Adrenal gland (tissue), 5 donors: ENCODE data around the gene BUD31.

Experiments used
- POLR2A ChIP-seq, 2 donors: fragments of 450-650 bp; IDR thresholded peaks; one replicate each; pipeline ENCODE4 v1.6.1; 2017; ENCODE audit warnings: antibody characterized with exemption in 2 of 2, mild to moderate bottlenecking in 2 of 2, moderate library complexity in 1 of 2
- TF ChIP-seq, protein P1 (sequence below), 6 experiments: fragments of 450-650 bp in 4 of 6; fragments of 200-600 bp in 2 of 6; sonication (generic) in 1 of 6; IDR thresholded peaks; 1 replicate in 5 of 6; 2 replicates in 1 of 6; pipeline versions ENCODE4 v1.5.1 to v1.8.0; 2016 to 2021; ENCODE audit warnings: antibody characterized with exemption in 6 of 6, mild to moderate bottlenecking in 2 of 6, moderate library complexity in 1 of 6
- donor health status: DM: no; HTN: no; CAD: no.

DNA sequence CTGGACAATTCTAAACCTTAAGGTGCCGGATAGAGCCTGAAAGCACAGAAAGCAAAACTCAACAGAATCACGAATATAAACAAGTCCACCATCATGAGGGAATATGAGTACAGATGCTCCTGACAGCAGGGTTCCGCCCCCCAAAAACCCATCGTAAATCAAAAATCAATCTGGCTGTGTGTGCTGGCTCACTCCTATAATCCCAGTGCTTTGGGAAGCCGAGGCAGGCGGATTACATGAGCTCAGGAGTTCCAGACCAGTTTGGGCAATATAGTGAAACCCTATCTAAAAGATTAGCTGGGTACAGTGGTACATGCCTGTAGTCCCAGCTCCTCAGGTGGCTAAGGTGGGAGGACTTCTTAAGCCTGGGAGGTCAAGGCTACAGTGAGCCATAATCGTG lies 12.2 kb downstream of the BUD31 start:
- TF ChIP-seq, protein P1, sequence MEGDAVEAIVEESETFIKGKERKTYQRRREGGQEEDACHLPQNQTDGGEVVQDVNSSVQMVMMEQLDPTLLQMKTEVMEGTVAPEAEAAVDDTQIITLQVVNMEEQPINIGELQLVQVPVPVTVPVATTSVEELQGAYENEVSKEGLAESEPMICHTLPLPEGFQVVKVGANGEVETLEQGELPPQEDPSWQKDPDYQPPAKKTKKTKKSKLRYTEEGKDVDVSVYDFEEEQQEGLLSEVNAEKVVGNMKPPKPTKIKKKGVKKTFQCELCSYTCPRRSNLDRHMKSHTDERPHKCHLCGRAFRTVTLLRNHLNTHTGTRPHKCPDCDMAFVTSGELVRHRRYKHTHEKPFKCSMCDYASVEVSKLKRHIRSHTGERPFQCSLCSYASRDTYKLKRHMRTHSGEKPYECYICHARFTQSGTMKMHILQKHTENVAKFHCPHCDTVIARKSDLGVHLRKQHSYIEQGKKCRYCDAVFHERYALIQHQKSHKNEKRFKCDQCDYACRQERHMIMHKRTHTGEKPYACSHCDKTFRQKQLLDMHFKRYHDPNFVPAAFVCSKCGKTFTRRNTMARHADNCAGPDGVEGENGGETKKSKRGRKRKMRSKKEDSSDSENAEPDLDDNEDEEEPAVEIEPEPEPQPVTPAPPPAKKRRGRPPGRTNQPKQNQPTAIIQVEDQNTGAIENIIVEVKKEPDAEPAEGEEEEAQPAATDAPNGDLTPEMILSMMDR (IDR thresholded peaks at IDR 0.05): no peak
- TF ChIP-seq POLR2A (IDR thresholded peaks at IDR 0.05): no peak
